Stimulated activated CD8-positive, alpha-beta memory T cell treated with anti-CD3 and anti-CD28 coated beads, Interleukin-12 subunit alpha, Interleukin-12 subunit beta, amount 100 ng/mL, for 4 hours (primary cell): ENCODE measurements around the gene SH3RF2.
"Not testable (repeated sequence)": the region's sequence is repeated elsewhere in the genome, so short reads cannot be mapped to it uniquely, and the experiment has no call there.

Experiments
- DNase-seq: peaks from one replicate; pipeline ENCODE4 v3.0.0-alpha.2; 2020; ENCODE audit warnings: low read depth

Gene SH3RF2

GRCh38 chr5:145979270-145980223 is 43.2 kb downstream of the SH3RF2 start:
- no peak for DNase-seq

GRCh38 chr5:145980259-145980658 is 43.9 kb downstream of the SH3RF2 start:
- no peak for DNase-seq

GRCh38 chr5:145980718-145981117 is 44.3 kb downstream of the SH3RF2 start:
- no peak for DNase-seq

GRCh38 chr5:145981589-145982571 is 45.5 kb downstream of the SH3RF2 start:
- no peak for DNase-seq

- DNase-seq: no peak
These were observed 46.4 kb downstream of the SH3RF2 start for GRCh38 chr5:145982572-145983318.

GRCh38 chr5:145983446-145983845 is 47.1 kb downstream of the SH3RF2 start:
- no peak for DNase-seq

- no peak for DNase-seq
These were observed 47.7 kb downstream of the SH3RF2 start for GRCh38 chr5:145984072-145984471.

- no peak for DNase-seq
These were observed 51.5 kb downstream of the SH3RF2 start for GRCh38 chr5:145987856-145988255.

GRCh38 chr5:145988993-145989392 is 52.6 kb downstream of the SH3RF2 start:
- DNase-seq: no peak

- DNase-seq: no peak
These were observed 53.0 kb downstream of the SH3RF2 start for GRCh38 chr5:145989428-145989827.

GRCh38 chr5:145990170-145990569 is 53.8 kb downstream of the SH3RF2 start:
- DNase-seq: no peak

GRCh38 chr5:145991044-145991575 is 54.7 kb downstream of the SH3RF2 start:
- DNase-seq: no peak

- not testable (repeated sequence) for DNase-seq
These were observed 57.2 kb downstream of the SH3RF2 start for GRCh38 chr5:145993538-145993937.

- no peak for DNase-seq
These were observed 59.8 kb downstream of the SH3RF2 start for GRCh38 chr5:145996135-145996534.

GRCh38 chr5:145999208-145999607 is 62.8 kb downstream of the SH3RF2 start:
- no peak for DNase-seq

- DNase-seq: no peak
These were observed 63.7 kb downstream of the SH3RF2 start for GRCh38 chr5:146000072-146000471.

- DNase-seq: no peak
These were observed 65.3 kb downstream of the SH3RF2 start for GRCh38 chr5:146001544-146002190.

GRCh38 chr5:146002491-146002890 is 66.1 kb downstream of the SH3RF2 start:
- no peak for DNase-seq

GRCh38 chr5:146003852-146004251 is 67.5 kb downstream of the SH3RF2 start:
- DNase-seq: no peak

- no peak for DNase-seq
These were observed 68.9 kb downstream of the SH3RF2 start for GRCh38 chr5:146005264-146005663.

GRCh38 chr5:146005723-146006122 is 69.3 kb downstream of the SH3RF2 start:
- DNase-seq: no peak
